Activated naive CD4-positive, alpha-beta T cell treated with anti-CD3 and anti-CD28 coated beads, Interleukin-2, amount 10 ng/mL, durations not matched to agents 7 days and 5 days (primary cell): ENCODE measurements around the gene DBH.
"Not testable (repeated sequence)": the region's sequence is repeated elsewhere in the genome, so short reads cannot be mapped to it uniquely, and the experiment has no call there.

Experiments used
- CTCF ChIA-PET: fragments of 350-600 bp; sonication (Branson Sonifier 250); formaldehyde crosslinking; loops from one replicate; lab custom pipeline; 2021; ENCODE audit warnings: antibody characterized with exemption; lab: Charles Lee
- DNase-seq: peaks from one replicate; pipeline ENCODE4 v3.0.0-alpha.2; 2020
- H3K27ac Mint-ChIP-seq: one replicate; pipeline ENCODE4 v1.8.0; 2021; ENCODE audit warnings: mild to moderate bottlenecking, moderate library complexity, mixed read lengths
- H3K27me3 Mint-ChIP-seq: one replicate; pipeline ENCODE4 v1.8.0; 2021; ENCODE audit warnings: mild to moderate bottlenecking, mixed read lengths
- H3K36me3 Mint-ChIP-seq: one replicate; pipeline ENCODE4 v1.8.0; 2021; ENCODE audit warnings: mixed read lengths
- H3K4me1 Mint-ChIP-seq: one replicate; pipeline ENCODE4 v1.8.0; 2021; ENCODE audit warnings: mixed read lengths
- H3K4me3 Mint-ChIP-seq: one replicate; pipeline ENCODE4 v1.8.0; 2021; ENCODE audit warnings: mild to moderate bottlenecking, moderate library complexity, mixed read lengths
- H3K9me3 Mint-ChIP-seq: one replicate; pipeline ENCODE4 v1.8.0; 2021; ENCODE audit warnings: mixed read lengths

The DBH gene

GRCh38 chr9:133621725-133622267 is 14.4 kb upstream of the DBH start:
- Mint-ChIP-seq H3K4me3 (no peak overlapping the region), H3K4me1 (peaks cover 33% of the 10 kb centered on the region), H3K9me3 (peaks cover 13% of the 10 kb centered on the region), H3K27ac (no peak overlapping the region), H3K36me3 (no peaks in the 10 kb centered on the region), H3K27me3 (peaks cover 29% of the 10 kb centered on the region)
- CTCF ChIA-PET: no interaction called here
- no peak for DNase-seq

DNA sequence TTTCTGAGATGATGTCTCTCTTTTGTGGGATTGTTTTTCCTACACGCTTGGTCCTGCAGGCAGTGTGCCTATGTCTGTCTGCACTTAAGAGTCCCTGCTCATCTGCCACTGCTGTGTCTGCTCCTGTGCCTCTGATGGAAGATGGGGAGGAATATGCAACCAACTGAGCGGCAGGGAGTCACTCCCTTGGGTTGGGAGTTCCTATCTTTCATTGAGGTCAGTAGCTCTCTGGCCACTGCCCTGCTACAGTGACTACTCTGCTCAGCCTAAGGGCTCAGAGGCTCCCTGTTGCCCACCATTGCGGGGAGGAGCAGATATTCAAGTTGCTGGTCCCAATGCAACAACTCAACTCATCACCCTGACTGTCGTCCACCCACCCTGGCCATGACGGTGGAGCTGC is 13.6 kb upstream of the DBH start:
- peaks cover 13% of the 10 kb centered on the region for H3K9me3 Mint-ChIP-seq
- no peak overlapping the region for H3K4me3 Mint-ChIP-seq
- H3K27me3 Mint-ChIP-seq: peaks cover 27% of the 10 kb centered on the region
- DNase-seq: no peak
- no peak overlapping the region for H3K27ac Mint-ChIP-seq
- H3K4me1 Mint-ChIP-seq: peaks cover 33% of the 10 kb centered on the region
- CTCF ChIA-PET: no interaction called here
- no peaks in the 10 kb centered on the region for H3K36me3 Mint-ChIP-seq

- H3K4me3 Mint-ChIP-seq, H3K36me3 Mint-ChIP-seq, H3K27ac Mint-ChIP-seq, CTCF ChIA-PET, DNase-seq: not testable (repeated sequence)
- H3K9me3 Mint-ChIP-seq: peaks cover 13% of the 10 kb centered on the region
- peaks cover 12% of the 10 kb centered on the region for H3K27me3 Mint-ChIP-seq
- peaks cover 16% of the 10 kb centered on the region for H3K4me1 Mint-ChIP-seq
Measured at GRCh38 chr9:133626008-133626407, 10.2 kb upstream of the DBH start.

GRCh38 chr9:133627341-133627740 is 8.8 kb upstream of the DBH start:
- peaks cover 13% of the 10 kb centered on the region for H3K9me3 Mint-ChIP-seq
- DNase-seq: no peak
- H3K27me3 Mint-ChIP-seq: peaks cover 12% of the 10 kb centered on the region
- peaks cover 2% of the 10 kb centered on the region for H3K4me1 Mint-ChIP-seq
- H3K27ac Mint-ChIP-seq: no peak overlapping the region
- no peaks in the 10 kb centered on the region for H3K36me3 Mint-ChIP-seq
- no peak overlapping the region for H3K4me3 Mint-ChIP-seq
- CTCF ChIA-PET: no interaction called here

- Mint-ChIP-seq H3K9me3 (peaks cover 13% of the 10 kb centered on the region), H3K4me1 (no peaks in the 10 kb centered on the region), H3K4me3 (no peak overlapping the region), H3K27me3 (peaks cover 12% of the 10 kb centered on the region), H3K27ac (no peak overlapping the region), H3K36me3 (no peaks in the 10 kb centered on the region)
- CTCF ChIA-PET: no interaction called here
- no peak for DNase-seq
Measured at GRCh38 chr9:133628766-133629165, 7.4 kb upstream of the DBH start.

- H3K9me3 Mint-ChIP-seq: peaks cover 13% of the 10 kb centered on the region
- no peak overlapping the region for H3K27ac Mint-ChIP-seq
- DNase-seq: no peak
- H3K4me1 Mint-ChIP-seq: no peaks in the 10 kb centered on the region
- no peak overlapping the region for H3K4me3 Mint-ChIP-seq
- CTCF ChIA-PET: no interaction called here
- peaks cover 9% of the 10 kb centered on the region for H3K27me3 Mint-ChIP-seq
- no peaks in the 10 kb centered on the region for H3K36me3 Mint-ChIP-seq
Measured at GRCh38 chr9:133629221-133630110, 6.7 kb upstream of the DBH start.

- H3K27me3 Mint-ChIP-seq: peaks cover 10% of the 10 kb centered on the region
- DNase-seq: no peak
- no peaks in the 10 kb centered on the region for H3K4me1 Mint-ChIP-seq
- no peak overlapping the region for H3K4me3 Mint-ChIP-seq
- no peak overlapping the region for H3K27ac Mint-ChIP-seq
- CTCF ChIA-PET: interaction anchor here (0.5 to 1.2 kb wide), 2 partner anchors 34 to 566 kb away, joined by 3 read pairs; no protein-coding TSS in a partner anchor
- H3K36me3 Mint-ChIP-seq: no peaks in the 10 kb centered on the region
- peaks cover 5% of the 10 kb centered on the region for H3K9me3 Mint-ChIP-seq
Measured at GRCh38 chr9:133631111-133631510, 5.1 kb upstream of the DBH start.

DNA sequence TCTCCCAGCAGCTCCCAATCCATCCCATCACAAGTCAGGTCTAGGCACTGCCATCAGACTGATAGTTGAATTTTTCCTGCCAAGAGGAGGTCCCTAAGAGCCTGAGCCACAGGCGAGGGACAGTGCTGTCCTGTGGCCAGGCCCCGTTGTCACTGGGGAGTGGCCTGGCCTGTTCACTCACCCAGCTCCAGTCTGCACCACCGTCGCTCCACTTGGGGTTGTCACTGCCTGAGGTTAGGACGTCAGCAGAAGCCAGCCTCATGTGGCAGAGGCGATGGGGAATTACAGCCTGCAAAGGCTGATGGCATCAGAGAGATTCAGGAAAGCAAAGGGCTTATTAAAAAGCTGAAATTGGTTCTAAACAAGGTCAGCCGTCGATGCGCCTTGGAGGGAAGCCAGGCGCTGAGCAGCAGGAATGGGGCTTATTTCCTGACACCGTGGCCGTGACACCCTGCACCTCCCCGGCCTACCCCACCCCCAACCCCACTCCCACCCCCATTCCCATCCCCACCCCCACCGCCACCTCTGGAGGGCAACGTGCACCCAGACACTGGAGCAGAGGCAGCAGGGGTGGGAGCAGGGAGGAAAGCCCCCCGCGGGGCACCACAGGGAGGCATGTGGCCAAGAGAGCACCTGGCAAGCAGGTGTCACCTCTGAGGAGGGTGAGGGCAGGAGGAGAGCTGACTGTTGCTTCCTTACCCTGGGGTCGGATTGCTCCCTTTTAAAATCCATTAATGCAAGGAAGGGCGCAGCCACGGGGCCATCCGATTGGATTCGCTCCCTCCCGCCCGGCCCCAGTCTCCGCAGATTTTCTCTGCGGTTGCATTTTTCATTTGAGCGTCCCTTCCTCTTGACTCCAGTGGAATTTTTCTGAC is 3.1 kb upstream of the DBH start:
- CTCF ChIA-PET: no interaction called here
- Mint-ChIP-seq H3K27ac (no peak overlapping the region), H3K36me3 (no peaks in the 10 kb centered on the region), H3K4me1 (no peaks in the 10 kb centered on the region), H3K9me3 (no peaks in the 10 kb centered on the region), H3K27me3 (peaks cover 8% of the 10 kb centered on the region), H3K4me3 (no peak overlapping the region)
- no peak for DNase-seq

GRCh38 chr9:133633681-133634080 is 2.5 kb upstream of the DBH start:
- Mint-ChIP-seq H3K36me3 (no peaks in the 10 kb centered on the region), H3K9me3 (no peaks in the 10 kb centered on the region), H3K27me3 (peaks cover 8% of the 10 kb centered on the region), H3K4me3 (no peak overlapping the region), H3K27ac (no peak overlapping the region), H3K4me1 (no peaks in the 10 kb centered on the region)
- CTCF ChIA-PET: no interaction called here
- no peak for DNase-seq

DNA sequence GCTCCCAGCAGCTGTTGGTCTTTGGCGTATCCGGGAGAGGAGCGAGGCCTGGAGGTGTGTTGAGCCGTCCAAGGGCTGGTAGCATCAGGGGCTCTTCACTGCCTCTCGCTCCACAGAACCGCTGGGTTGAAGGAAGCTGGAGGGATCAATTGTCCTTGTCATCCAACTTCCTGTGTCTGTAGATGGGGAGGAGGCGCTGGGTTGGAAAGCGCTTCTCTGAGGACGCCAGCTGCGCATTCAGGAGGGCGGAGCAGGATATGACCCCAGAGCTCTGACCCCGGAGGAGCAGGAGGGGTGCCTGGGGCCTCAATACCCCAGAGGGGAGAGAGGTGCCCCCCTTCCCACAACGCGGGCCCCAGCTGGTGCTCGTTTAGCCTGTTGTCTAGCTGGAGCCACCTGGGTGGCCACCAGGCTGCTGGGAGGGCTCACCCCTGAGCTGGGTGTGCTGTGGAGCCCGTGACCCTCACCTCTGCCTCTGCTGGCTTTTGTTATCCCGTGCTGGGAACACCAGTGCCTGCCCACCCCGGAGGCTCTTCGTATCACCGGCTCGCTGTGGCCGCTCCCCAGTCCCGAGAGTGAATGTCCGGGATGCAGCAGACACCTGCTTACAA is 2.0 kb upstream of the DBH start:
- no peak for DNase-seq
- CTCF ChIA-PET: no interaction called here
- Mint-ChIP-seq H3K4me1 (no peaks in the 10 kb centered on the region), H3K27me3 (peaks cover 8% of the 10 kb centered on the region), H3K36me3 (no peaks in the 10 kb centered on the region), H3K4me3 (no peak overlapping the region), H3K9me3 (no peaks in the 10 kb centered on the region), H3K27ac (no peak overlapping the region)

GRCh38 chr9:133635098-133635497 is 1.1 kb upstream of the DBH start:
- Mint-ChIP-seq H3K27ac (no peak overlapping the region), H3K4me3 (no peak overlapping the region), H3K4me1 (no peaks in the 10 kb centered on the region), H3K36me3 (no peaks in the 10 kb centered on the region), H3K9me3 (no peaks in the 10 kb centered on the region), H3K27me3 (peaks cover 8% of the 10 kb centered on the region)
- CTCF ChIA-PET: no interaction called here
- DNase-seq: no peak

GRCh38 chr9:133636902-133637301 is 739 bp downstream of the DBH start:
- Mint-ChIP-seq H3K27ac (no peak overlapping the region), H3K36me3 (no peaks in the 10 kb centered on the region), H3K27me3 (peaks cover 12% of the 10 kb centered on the region), H3K9me3 (no peaks in the 10 kb centered on the region), H3K4me3 (no peak overlapping the region), H3K4me1 (no peaks in the 10 kb centered on the region)
- CTCF ChIA-PET: no interaction called here
- DNase-seq: no peak

GRCh38 chr9:133637451-133638055 is 1.4 kb downstream of the DBH start:
- CTCF ChIA-PET: no interaction called here
- no peak overlapping the region for H3K27ac Mint-ChIP-seq
- H3K9me3 Mint-ChIP-seq: no peaks in the 10 kb centered on the region

DNA sequence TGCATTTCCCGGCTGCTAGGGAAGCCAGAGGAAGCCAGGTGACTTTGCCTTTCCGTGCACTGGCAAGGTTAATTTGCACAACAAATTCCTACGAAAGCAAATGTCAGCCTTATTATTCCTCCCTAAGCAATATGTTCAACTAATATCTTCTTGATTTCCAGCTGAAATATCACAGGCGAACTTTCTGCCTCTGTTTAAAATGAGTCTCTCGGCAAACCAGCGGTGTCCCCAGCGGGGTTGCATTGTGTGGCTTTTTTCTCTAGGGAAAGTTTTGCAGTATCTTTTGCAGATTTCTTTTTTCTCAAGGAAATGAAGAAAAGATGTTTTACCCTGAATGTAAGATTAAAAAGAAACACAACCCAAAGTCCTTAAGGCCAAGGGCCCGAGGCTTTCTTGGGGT is 1.9 kb downstream of the DBH start:
- no peak overlapping the region for H3K4me3 Mint-ChIP-seq
- H3K4me1 Mint-ChIP-seq: no peaks in the 10 kb centered on the region
- H3K9me3 Mint-ChIP-seq: no peaks in the 10 kb centered on the region
- no peak for DNase-seq
- H3K27me3 Mint-ChIP-seq: peaks cover 12% of the 10 kb centered on the region
- H3K27ac Mint-ChIP-seq: no peak overlapping the region
- H3K36me3 Mint-ChIP-seq: no peaks in the 10 kb centered on the region
- CTCF ChIA-PET: no interaction called here

More at GRCh38 chr9:133637451-133638055, 1.4 kb downstream of the DBH start:
- H3K27me3 Mint-ChIP-seq: peaks cover 12% of the 10 kb centered on the region
- H3K4me1 Mint-ChIP-seq: no peaks in the 10 kb centered on the region
- no peak for DNase-seq
- H3K4me3 Mint-ChIP-seq: no peak overlapping the region
- H3K36me3 Mint-ChIP-seq: no peaks in the 10 kb centered on the region
